Stomach (tissue), 4 donors: ENCODE measurements around the gene FBXL14.

ENCODE experiments used
- CTCF ChIP-seq, 7 experiments: fragments of 450-650 bp in 4 of 7; fragments of 200-600 bp in 3 of 7; sonication (generic) in 3 of 7; IDR thresholded peaks; one replicate each; pipeline ENCODE4 v1.5.1; 2016 to 2019; ENCODE audit warnings: antibody characterized with exemption in 7 of 7, control low read depth in 2 of 7, mild to moderate bottlenecking in 1 of 7
- EP300 ChIP-seq: sonication (generic); formaldehyde crosslinking; IDR thresholded peaks from one replicate; pipeline ENCODE4 v1.6.1; 2017; ENCODE audit warnings: antibody characterized with exemption
- POLR2A ChIP-seq, 4 donors: fragments of 450-650 bp; IDR thresholded peaks; one replicate each; pipeline ENCODE4 v1.6.1; 2016; ENCODE audit warnings: antibody characterized with exemption in 4 of 4, control low read depth in 2 of 4, mild to moderate bottlenecking in 1 of 4, moderate library complexity in 1 of 4
- POLR2AphosphoS5 ChIP-seq, 3 donors: sonication (generic); formaldehyde crosslinking; IDR thresholded peaks; one replicate each; pipeline ENCODE4 v1.6.1; 2016; ENCODE audit warnings: antibody characterized with exemption in 3 of 3

- TF ChIP-seq POLR2AphosphoS5 (IDR thresholded peaks at IDR 0.05) (no peak), CTCF (IDR thresholded peaks at IDR 0.05) (no peak), POLR2A (IDR thresholded peaks at IDR 0.05) (no peak), EP300 (no peak)
Observed at GRCh38 chr12:1580526-1580925, 13.9 kb downstream of the FBXL14 start.
